HUES6 (cell line): ENCODE data around the gene DNAH8.
A peak's percentile ranks its signal among the peaks of the same experiment; 100 is the strongest.

Source experiments
- H3K27ac ChIP-seq: 2 replicates; pipeline ENCODE4 v1.7.0; 2013; ENCODE audit warnings: low read depth, mild to moderate bottlenecking, low read length, inconsistent platforms
- H3K27me3 ChIP-seq: 2 replicates; pipeline ENCODE4 v1.6.1; 2013; ENCODE audit warnings: low read length; ENCODE audit not compliant: control insufficient read depth, insufficient read depth
- H3K36me3 ChIP-seq: 2 replicates; pipeline ENCODE4 v1.6.1; 2013; ENCODE audit warnings: low read length; ENCODE audit not compliant: control insufficient read depth, insufficient read depth
- H3K4me1 ChIP-seq: 2 replicates; pipeline ENCODE4 v1.6.1; 2013; ENCODE audit warnings: low read length; ENCODE audit not compliant: control insufficient read depth, insufficient read depth
- H3K4me3 ChIP-seq: 2 replicates; pipeline ENCODE4 v1.5.1; 2013; ENCODE audit warnings: low read depth, low read length
- H3K9ac ChIP-seq: one replicate; pipeline ENCODE4 v1.6.1; 2013; ENCODE audit warnings: mild to moderate bottlenecking, low read length
- H3K9me3 ChIP-seq: 2 replicates; pipeline ENCODE4 v1.6.1; 2013; ENCODE audit warnings: low read depth, low read length; ENCODE audit not compliant: control insufficient read depth, insufficient read depth

Gene DNAH8

GRCh38 chr6:38702558-38703397 is 12.3 kb upstream of the DNAH8 start, which contains the start of gene GLO1:
GLO1 (minus strand) TSS chr6:38703145; CDS start chr6:38703054, 91 bp downstream.
- Histone ChIP-seq H3K4me1 (no peaks in the 10 kb centered on the region), H3K9ac (peak within 1 kb of the TSS; percentile 89), H3K36me3 (peaks cover 30% of the 10 kb centered on the region), H3K27ac (peak within 1 kb of the TSS; percentile 80; the same call in 1 of the 2 replicates), H3K27me3 (no peaks in the 10 kb centered on the region), H3K4me3 (peak within 1 kb of the TSS; percentile 84), H3K9me3 (peaks cover 25% of the 10 kb centered on the region)

- no peaks in the 10 kb centered on the region for H3K4me1 ChIP-seq
- peaks cover 21% of the 10 kb centered on the region for H3K36me3 ChIP-seq
- no peaks in the 10 kb centered on the region for H3K27me3 ChIP-seq
- peaks cover 20% of the 10 kb centered on the region for H3K9me3 ChIP-seq
- H3K27ac ChIP-seq, result no peak overlapping the region
- no peak overlapping the region for H3K4me3 ChIP-seq
- no peak overlapping the region for H3K9ac ChIP-seq
Measured at GRCh38 chr6:38703949-38704590, 11.0 kb upstream of the DNAH8 start.

- Histone ChIP-seq H3K4me3 (no peak overlapping the region), H3K9me3 (peaks cover 27% of the 10 kb centered on the region), H3K9ac (no peak overlapping the region), H3K27ac (no peak overlapping the region), H3K36me3 (peaks cover 12% of the 10 kb centered on the region), H3K27me3 (no peaks in the 10 kb centered on the region), H3K4me1 (no peaks in the 10 kb centered on the region)
Measured at GRCh38 chr6:38705924-38706323, 9.2 kb upstream of the DNAH8 start.

GRCh38 chr6:38708496-38708895 is 6.6 kb upstream of the DNAH8 start:
- Histone ChIP-seq H3K27me3 (peaks cover 9% of the 10 kb centered on the region), H3K4me3 (no peak overlapping the region), H3K9ac (no peak overlapping the region), H3K9me3 (peaks cover 19% of the 10 kb centered on the region), H3K27ac (no peak overlapping the region), H3K36me3 (no peaks in the 10 kb centered on the region), H3K4me1 (no peaks in the 10 kb centered on the region)

GRCh38 chr6:38713812-38714211 is 1.3 kb upstream of the DNAH8 start:
- Histone ChIP-seq H3K27me3 (peaks cover 43% of the 10 kb centered on the region), H3K4me1 (peaks cover 3% of the 10 kb centered on the region; the same call in 1 of the 2 replicates), H3K4me3 (no peak overlapping the region), H3K27ac (no peak overlapping the region), H3K9me3 (peaks cover 19% of the 10 kb centered on the region), H3K9ac (no peak overlapping the region), H3K36me3 (no peaks in the 10 kb centered on the region)

- Histone ChIP-seq H3K27me3 (peaks cover 43% of the 10 kb centered on the region), H3K9ac (no peak overlapping the region), H3K9me3 (peaks cover 17% of the 10 kb centered on the region), H3K4me1 (peaks cover 3% of the 10 kb centered on the region; the same call in 1 of the 2 replicates), H3K4me3 (peak overlapping the region; percentile 62), H3K36me3 (no peaks in the 10 kb centered on the region), H3K27ac (no peak overlapping the region)
Measured at GRCh38 chr6:38714239-38715015, 684 bp upstream of the DNAH8 start.

- peaks cover 3% of the 10 kb centered on the region; the same call in 1 of the 2 replicates for H3K4me1 ChIP-seq
- no peaks in the 10 kb centered on the region for H3K9me3 ChIP-seq
- no peaks in the 10 kb centered on the region for H3K36me3 ChIP-seq
- H3K9ac ChIP-seq, result no peak overlapping the region
- H3K4me3 ChIP-seq, result no peak overlapping the region
- peaks cover 43% of the 10 kb centered on the region for H3K27me3 ChIP-seq
- no peak overlapping the region for H3K27ac ChIP-seq
Measured at GRCh38 chr6:38716825-38717224, 1.7 kb downstream of the DNAH8 start.

- peaks cover 3% of the 10 kb centered on the region; the same call in 1 of the 2 replicates for H3K4me1 ChIP-seq
- H3K36me3 ChIP-seq, result no peaks in the 10 kb centered on the region
- H3K9me3 ChIP-seq, result no peaks in the 10 kb centered on the region
- H3K27ac ChIP-seq, result no peak overlapping the region
- peaks cover 26% of the 10 kb centered on the region for H3K27me3 ChIP-seq
- no peak overlapping the region for H3K9ac ChIP-seq
- H3K4me3 ChIP-seq, result no peak overlapping the region
Measured at GRCh38 chr6:38719358-38719757, 4.2 kb downstream of the DNAH8 start.

GRCh38 chr6:38720295-38720694 is 5.2 kb downstream of the DNAH8 start:
- Histone ChIP-seq H3K4me3 (no peak overlapping the region), H3K27ac (no peak overlapping the region), H3K36me3 (no peaks in the 10 kb centered on the region), H3K4me1 (peaks cover 3% of the 10 kb centered on the region; the same call in 1 of the 2 replicates), H3K27me3 (peaks cover 16% of the 10 kb centered on the region), H3K9me3 (no peaks in the 10 kb centered on the region), H3K9ac (no peak overlapping the region)

- Histone ChIP-seq H3K27me3 (peaks cover 1% of the 10 kb centered on the region), H3K9ac (no peak overlapping the region), H3K4me1 (no peaks in the 10 kb centered on the region), H3K36me3 (no peaks in the 10 kb centered on the region), H3K27ac (no peak overlapping the region), H3K9me3 (no peaks in the 10 kb centered on the region), H3K4me3 (no peak overlapping the region)
Measured at GRCh38 chr6:38722038-38722437, 6.9 kb downstream of the DNAH8 start.
